Peyer's patch (tissue), 4 donors: ENCODE results near the gene ATXN3.

ENCODE experiments used
- POLR2A ChIP-seq, 2 donors: fragments of 450-650 bp; IDR thresholded peaks; one replicate each; pipeline ENCODE4 v1.5.1; 2017; ENCODE audit warnings: antibody characterized with exemption in 2 of 2, mild to moderate bottlenecking in 2 of 2, moderate library complexity in 2 of 2
- TF ChIP-seq, protein P1 (sequence below), 6 experiments: fragments of 450-650 bp in 4 of 6; fragments of 200-600 bp in 2 of 6; sonication (generic) in 1 of 6; IDR thresholded peaks; one replicate each; pipeline ENCODE4 v1.5.1; 2017 to 2019; ENCODE audit warnings: antibody characterized with exemption in 6 of 6, mild to moderate bottlenecking in 3 of 6, moderate library complexity in 1 of 6

DNA sequence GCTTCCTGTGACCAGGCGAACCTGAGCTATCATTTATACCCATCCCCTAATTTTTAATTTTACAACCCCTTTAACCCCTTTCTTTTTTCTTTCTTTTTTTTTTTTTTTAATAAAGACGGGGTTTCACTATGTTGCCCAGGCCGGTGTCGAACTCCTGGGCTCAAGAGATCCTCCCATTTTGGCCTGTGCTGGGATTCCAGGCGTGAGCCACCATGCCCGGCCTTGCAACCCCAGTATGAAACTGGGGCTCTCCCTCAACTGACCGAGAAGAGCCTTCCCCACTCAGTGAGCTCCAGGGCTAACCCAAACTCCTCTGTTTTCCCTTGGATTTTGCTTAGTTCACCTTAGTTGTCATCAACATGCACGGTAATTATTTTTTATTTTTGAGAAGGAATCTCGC, 16.4 kb upstream of the ATXN3 start:
- TF ChIP-seq POLR2A (IDR thresholded peaks at IDR 0.05), result no peak
- TF ChIP-seq, protein P1, sequence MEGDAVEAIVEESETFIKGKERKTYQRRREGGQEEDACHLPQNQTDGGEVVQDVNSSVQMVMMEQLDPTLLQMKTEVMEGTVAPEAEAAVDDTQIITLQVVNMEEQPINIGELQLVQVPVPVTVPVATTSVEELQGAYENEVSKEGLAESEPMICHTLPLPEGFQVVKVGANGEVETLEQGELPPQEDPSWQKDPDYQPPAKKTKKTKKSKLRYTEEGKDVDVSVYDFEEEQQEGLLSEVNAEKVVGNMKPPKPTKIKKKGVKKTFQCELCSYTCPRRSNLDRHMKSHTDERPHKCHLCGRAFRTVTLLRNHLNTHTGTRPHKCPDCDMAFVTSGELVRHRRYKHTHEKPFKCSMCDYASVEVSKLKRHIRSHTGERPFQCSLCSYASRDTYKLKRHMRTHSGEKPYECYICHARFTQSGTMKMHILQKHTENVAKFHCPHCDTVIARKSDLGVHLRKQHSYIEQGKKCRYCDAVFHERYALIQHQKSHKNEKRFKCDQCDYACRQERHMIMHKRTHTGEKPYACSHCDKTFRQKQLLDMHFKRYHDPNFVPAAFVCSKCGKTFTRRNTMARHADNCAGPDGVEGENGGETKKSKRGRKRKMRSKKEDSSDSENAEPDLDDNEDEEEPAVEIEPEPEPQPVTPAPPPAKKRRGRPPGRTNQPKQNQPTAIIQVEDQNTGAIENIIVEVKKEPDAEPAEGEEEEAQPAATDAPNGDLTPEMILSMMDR (IDR thresholded peaks at IDR 0.05), result no peak
